BLaER1 (cell line): ENCODE results near the gene AFAP1L2.

Experiments
- H3K27ac ChIP-seq: shearing (Covaris generic); formaldehyde crosslinking; 2 replicates; pipeline ENCODE4 v1.8.1; 2022
- H3K27me3 ChIP-seq: shearing (Covaris generic); formaldehyde crosslinking; 2 replicates; pipeline ENCODE4 v1.8.1; 2022
- H3K36me3 ChIP-seq: shearing (Covaris generic); formaldehyde crosslinking; 2 replicates; pipeline ENCODE4 v1.8.1; 2022
- H3K4me1 ChIP-seq: shearing (Covaris generic); formaldehyde crosslinking; 2 replicates; pipeline ENCODE4 v1.8.1; 2022
- H3K4me2 ChIP-seq: shearing (Covaris generic); formaldehyde crosslinking; 2 replicates; pipeline ENCODE4 v1.8.1; 2022
- H3K4me3 ChIP-seq: shearing (Covaris generic); formaldehyde crosslinking; 2 replicates; pipeline ENCODE4 v1.8.1; 2022
- H3K9ac ChIP-seq: shearing (Covaris generic); formaldehyde crosslinking; 2 replicates; pipeline ENCODE4 v1.8.1; 2022
- H3K9me3 ChIP-seq: shearing (Covaris generic); formaldehyde crosslinking; 2 replicates; pipeline ENCODE4 v1.8.1; 2022
- H4K20me1 ChIP-seq: shearing (Covaris generic); formaldehyde crosslinking; 2 replicates; pipeline ENCODE4 v1.8.1; 2022
- Cebpa-rat ChIP-seq: shearing (Covaris generic); IDR thresholded peaks from 2 replicates; pipeline ENCODE4 v1.8.1; 2022

Gene AFAP1L2

DNA sequence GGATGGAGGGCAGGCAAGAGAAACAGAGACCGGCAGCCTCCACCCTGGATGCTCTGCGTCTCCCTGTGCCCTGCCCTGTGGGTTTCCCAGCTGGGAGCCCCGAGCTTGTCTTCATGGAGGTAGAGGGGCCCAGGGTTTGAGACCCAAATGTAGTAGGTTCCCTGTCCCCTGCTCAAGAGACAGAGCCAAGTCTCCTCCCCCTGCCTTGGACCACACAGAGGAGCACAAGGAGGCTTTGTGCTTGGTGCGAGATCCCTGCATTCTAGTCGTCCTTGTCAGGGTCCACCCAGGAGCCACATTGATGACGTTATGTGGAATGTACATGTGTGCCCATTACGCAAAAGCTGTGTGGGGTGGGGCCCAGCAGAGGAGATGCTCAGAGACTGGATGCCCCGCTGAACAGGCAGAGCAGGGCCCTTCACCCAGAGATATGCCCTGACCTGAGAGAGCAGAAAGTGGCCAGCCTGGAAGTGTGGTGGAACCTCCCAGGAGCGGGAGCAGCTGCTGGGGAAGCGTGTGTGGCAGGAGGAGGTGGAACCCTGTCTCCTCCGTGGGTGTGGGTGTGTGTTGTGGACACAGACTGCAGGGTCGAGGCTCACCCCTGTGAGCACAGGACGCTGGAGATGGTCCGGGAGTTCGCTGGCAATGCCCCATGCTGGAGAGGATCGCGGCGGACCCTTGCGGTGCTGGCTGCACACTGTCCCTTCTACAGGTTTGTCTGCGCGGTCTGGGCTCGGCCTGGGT is 126.0 kb downstream of the AFAP1L2 start:
- Histone ChIP-seq H3K36me3 (no peaks in the 10 kb centered on the region), H3K27me3 (no peaks in the 10 kb centered on the region), H3K9ac (no peak overlapping the region), H3K4me1 (no peaks in the 10 kb centered on the region), H3K4me3 (no peak overlapping the region), H4K20me1 (no peaks in the 10 kb centered on the region), H3K9me3 (no peaks in the 10 kb centered on the region), H3K4me2 (no peak overlapping the region), H3K27ac (no peak overlapping the region)
- no peak for TF ChIP-seq Cebpa-rat

DNA sequence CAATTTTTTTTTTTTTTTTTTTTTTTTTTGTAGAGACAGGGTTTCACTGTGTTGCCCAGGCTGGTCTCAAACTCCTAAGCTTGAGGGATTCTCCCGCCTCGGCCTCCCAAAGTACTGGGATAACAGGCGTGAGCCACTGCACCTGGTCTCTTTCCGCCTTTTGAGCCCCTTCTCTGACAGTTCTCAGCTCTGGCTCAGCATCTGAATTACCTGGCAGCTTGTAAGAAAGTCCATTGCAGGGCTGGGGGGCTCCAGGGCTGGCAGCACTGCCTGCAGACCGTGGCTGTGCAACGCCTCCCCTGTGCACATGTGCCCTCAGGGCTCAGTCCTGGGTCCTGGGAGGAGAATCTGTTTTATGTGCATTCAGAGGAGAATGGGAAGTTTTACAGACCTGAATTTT is 127.6 kb downstream of the AFAP1L2 start:
- no peak overlapping the region for H3K4me3 ChIP-seq
- H3K36me3 ChIP-seq: no peaks in the 10 kb centered on the region
- H3K4me2 ChIP-seq: no peak overlapping the region
- no peaks in the 10 kb centered on the region for H3K9me3 ChIP-seq
- no peak overlapping the region for H3K27ac ChIP-seq
- H3K4me1 ChIP-seq: peaks cover 5% of the 10 kb centered on the region
- H4K20me1 ChIP-seq: no peaks in the 10 kb centered on the region
- no peak overlapping the region for H3K9ac ChIP-seq
- H3K27me3 ChIP-seq: no peaks in the 10 kb centered on the region
- no peak for TF ChIP-seq Cebpa-rat

DNA sequence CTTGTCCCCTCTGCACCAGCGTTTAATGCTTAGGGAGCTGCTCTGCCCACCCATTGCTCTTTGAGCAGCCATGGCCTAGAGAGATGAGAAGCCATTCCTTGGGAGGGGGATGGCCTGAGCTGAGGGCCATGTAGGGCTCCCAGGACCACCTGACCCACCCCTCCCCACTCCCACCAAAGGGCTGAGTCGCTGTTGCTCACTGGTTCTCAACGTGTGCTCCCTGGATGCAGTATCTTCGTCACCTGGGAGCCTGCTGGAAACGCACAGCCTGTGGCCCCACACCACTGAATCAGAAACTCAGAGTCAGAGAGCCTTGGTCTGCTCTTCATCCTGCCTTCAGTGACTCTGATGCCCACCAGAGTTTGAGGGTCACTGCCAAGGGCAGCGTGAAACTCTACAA is 128.2 kb downstream of the AFAP1L2 start:
- no peaks in the 10 kb centered on the region for H3K27me3 ChIP-seq
- no peak overlapping the region for H3K27ac ChIP-seq
- no peak for TF ChIP-seq Cebpa-rat
- H3K4me3 ChIP-seq: no peak overlapping the region
- H3K4me1 ChIP-seq: peaks cover 5% of the 10 kb centered on the region
- H3K4me2 ChIP-seq: no peak overlapping the region
- H3K9me3 ChIP-seq: no peaks in the 10 kb centered on the region
- H4K20me1 ChIP-seq: no peaks in the 10 kb centered on the region
- H3K9ac ChIP-seq: no peak overlapping the region
- no peaks in the 10 kb centered on the region for H3K36me3 ChIP-seq

GRCh38 chr10:114274616-114275453 is 129.5 kb downstream of the AFAP1L2 start:
- Histone ChIP-seq H3K4me3 (no peak overlapping the region), H3K4me2 (no peak overlapping the region), H4K20me1 (no peaks in the 10 kb centered on the region), H3K9me3 (no peaks in the 10 kb centered on the region), H3K36me3 (no peaks in the 10 kb centered on the region), H3K27ac (no peak overlapping the region), H3K27me3 (no peaks in the 10 kb centered on the region), H3K9ac (no peak overlapping the region), H3K4me1 (peaks cover 5% of the 10 kb centered on the region)
- no peak for TF ChIP-seq Cebpa-rat

DNA sequence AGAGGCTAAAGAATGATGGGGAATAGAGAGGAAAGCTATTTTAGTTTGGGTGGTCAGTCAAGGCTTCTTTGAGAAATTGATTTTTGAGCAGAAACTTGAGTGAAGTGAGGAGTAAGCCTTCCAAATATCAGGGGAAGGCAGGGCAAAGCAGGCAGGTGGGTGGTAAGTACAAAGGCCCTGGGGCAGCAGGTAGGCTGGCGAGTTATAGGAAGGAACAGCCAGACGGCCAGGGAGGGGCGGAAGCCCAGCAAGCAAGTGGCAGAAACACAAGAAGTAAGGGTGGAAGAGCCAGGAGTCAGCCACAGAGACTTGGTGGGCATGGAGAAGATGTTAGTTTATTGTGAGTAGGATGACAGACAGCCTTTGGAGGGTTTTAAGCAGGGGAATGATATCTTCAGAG is 130.4 kb downstream of the AFAP1L2 start:
- H4K20me1 ChIP-seq: no peaks in the 10 kb centered on the region
- no peak for TF ChIP-seq Cebpa-rat
- H3K27me3 ChIP-seq: no peaks in the 10 kb centered on the region
- H3K9me3 ChIP-seq: no peaks in the 10 kb centered on the region
- no peak overlapping the region for H3K4me3 ChIP-seq
- H3K36me3 ChIP-seq: no peaks in the 10 kb centered on the region
- no peak overlapping the region for H3K4me2 ChIP-seq
- H3K9ac ChIP-seq: no peak overlapping the region
- H3K27ac ChIP-seq: no peak overlapping the region
- H3K4me1 ChIP-seq: peaks cover 5% of the 10 kb centered on the region

GRCh38 chr10:114272696-114273095 is 131.6 kb downstream of the AFAP1L2 start:
- H3K4me2 ChIP-seq: peak overlapping the region; percentile 7; the same call in 1 of the 2 replicates
- no peaks in the 10 kb centered on the region for H4K20me1 ChIP-seq
- H3K9ac ChIP-seq: no peak overlapping the region
- no peak overlapping the region for H3K4me3 ChIP-seq
- H3K27me3 ChIP-seq: no peaks in the 10 kb centered on the region
- H3K36me3 ChIP-seq: no peaks in the 10 kb centered on the region
- H3K27ac ChIP-seq: no peak overlapping the region
- H3K9me3 ChIP-seq: no peaks in the 10 kb centered on the region
- H3K4me1 ChIP-seq: peaks cover 5% of the 10 kb centered on the region
- TF ChIP-seq Cebpa-rat: no peak

DNA sequence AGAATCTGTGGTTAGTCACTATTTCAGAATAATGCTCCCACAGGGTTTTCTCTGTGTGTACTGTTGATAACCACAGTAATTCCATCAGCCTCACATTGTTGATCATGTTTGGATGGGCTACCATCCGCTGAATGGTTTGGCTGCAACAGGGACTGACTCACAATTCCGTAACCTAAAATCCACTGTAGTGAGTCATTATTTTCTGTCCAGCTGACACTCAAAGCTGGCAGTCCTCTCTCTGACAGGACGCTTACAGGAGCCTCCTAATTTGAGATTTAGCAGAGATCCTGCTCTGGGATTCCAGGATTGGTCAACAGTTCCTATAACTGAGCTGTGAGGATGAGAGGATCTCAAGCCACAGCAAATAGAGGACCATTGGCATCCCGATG is 132.5 kb downstream of the AFAP1L2 start:
- no peaks in the 10 kb centered on the region for H3K27me3 ChIP-seq
- H4K20me1 ChIP-seq: no peaks in the 10 kb centered on the region
- H3K4me1 ChIP-seq: peaks cover 5% of the 10 kb centered on the region
- H3K4me2 ChIP-seq: no peak overlapping the region
- no peak overlapping the region for H3K9ac ChIP-seq
- H3K27ac ChIP-seq: no peak overlapping the region
- no peaks in the 10 kb centered on the region for H3K36me3 ChIP-seq
- H3K4me3 ChIP-seq: no peak overlapping the region
- no peaks in the 10 kb centered on the region for H3K9me3 ChIP-seq
- no peak for TF ChIP-seq Cebpa-rat

DNA sequence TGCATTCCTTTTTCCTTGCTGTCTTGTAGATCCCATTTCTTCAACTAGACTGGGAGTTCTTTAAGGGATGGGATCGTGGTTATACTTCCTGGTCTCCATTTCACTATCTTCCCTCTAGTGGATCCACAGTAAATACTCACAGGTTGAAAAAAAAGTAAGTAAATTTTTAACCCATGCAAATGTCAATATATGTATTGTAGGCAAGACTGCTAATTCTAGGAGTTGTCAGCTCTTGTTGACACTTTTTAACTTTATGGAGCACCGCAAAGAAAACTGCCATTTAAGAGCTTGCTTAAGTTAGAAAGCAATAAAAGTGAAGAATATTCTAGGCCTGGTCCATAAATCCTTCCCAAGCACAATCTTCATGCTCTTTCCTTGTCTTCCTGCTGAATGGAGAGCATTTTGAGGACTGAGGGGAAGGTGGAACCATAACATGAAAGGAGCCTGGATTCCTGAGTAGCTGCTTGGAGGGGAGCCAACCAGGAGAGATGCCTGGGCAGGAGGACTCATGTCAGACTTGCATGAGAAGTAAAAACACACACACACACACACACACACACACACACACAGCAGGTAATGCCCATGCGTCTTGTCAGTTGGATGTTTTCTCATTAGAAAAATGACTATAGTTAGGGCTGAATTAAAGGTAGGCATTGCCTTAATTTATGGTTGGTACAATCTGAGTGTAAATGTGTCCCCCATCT is 133.1 kb downstream of the AFAP1L2 start:
- no peak for TF ChIP-seq Cebpa-rat
- Histone ChIP-seq H3K4me2 (no peak overlapping the region), H3K9me3 (no peaks in the 10 kb centered on the region), H3K4me3 (no peak overlapping the region), H3K9ac (no peak overlapping the region), H3K4me1 (peaks cover 5% of the 10 kb centered on the region), H4K20me1 (no peaks in the 10 kb centered on the region), H3K27ac (no peak overlapping the region), H3K36me3 (no peaks in the 10 kb centered on the region), H3K27me3 (no peaks in the 10 kb centered on the region)

- Histone ChIP-seq H3K27me3 (no peaks in the 10 kb centered on the region), H3K9me3 (no peaks in the 10 kb centered on the region), H3K36me3 (no peaks in the 10 kb centered on the region), H3K4me3 (no peak overlapping the region), H3K4me1 (no peaks in the 10 kb centered on the region), H3K9ac (no peak overlapping the region), H4K20me1 (no peaks in the 10 kb centered on the region), H3K4me2 (no peak overlapping the region), H3K27ac (no peak overlapping the region)
- TF ChIP-seq Cebpa-rat: no peak
Measured at GRCh38 chr10:114266521-114266920, 137.8 kb downstream of the AFAP1L2 start.
